ENCODE measurements around the gene PRKN.

Gene PRKN

GRCh38 chr6:161596807-161597520 is 1130.6 kb downstream of the PRKN start:
- no peak for DNase-seq (ENCODE audit: low spot score)

- no peak for DNase-seq (ENCODE audit: low spot score)
Observed at GRCh38 chr6:161594412-161594811, 1133.2 kb downstream of the PRKN start.

GRCh38 chr6:161590961-161591627 is 1136.5 kb downstream of the PRKN start:
- DNase-seq (ENCODE audit: low spot score) = no peak

- DNase-seq (ENCODE audit: low spot score) = no peak
Observed at GRCh38 chr6:161586887-161587286, 1140.7 kb downstream of the PRKN start.

- DNase-seq (ENCODE audit: low spot score) = no peak
Observed at GRCh38 chr6:161584621-161585340, 1142.8 kb downstream of the PRKN start.

- DNase-seq (ENCODE audit: low spot score) = no peak
Observed at GRCh38 chr6:161584051-161584450, 1143.5 kb downstream of the PRKN start.

GRCh38 chr6:161583584-161583983 is 1144.0 kb downstream of the PRKN start:
- no peak for DNase-seq (ENCODE audit: low spot score)

- no peak for DNase-seq (ENCODE audit: low spot score)
Observed at GRCh38 chr6:161578478-161578877, 1149.1 kb downstream of the PRKN start.

- no peak for DNase-seq (ENCODE audit: low spot score)
Observed at GRCh38 chr6:161575523-161576254, 1151.9 kb downstream of the PRKN start.

GRCh38 chr6:161568885-161569456 is 1158.6 kb downstream of the PRKN start:
- no peak for DNase-seq (ENCODE audit: low spot score)

GRCh38 chr6:161564952-161565351 is 1162.6 kb downstream of the PRKN start:
- DNase-seq (ENCODE audit: low spot score) = no peak

GRCh38 chr6:161561908-161562307 is 1165.7 kb downstream of the PRKN start:
- no peak for DNase-seq (ENCODE audit: low spot score)

GRCh38 chr6:161557333-161558107 is 1170.0 kb downstream of the PRKN start:
- no peak for DNase-seq (ENCODE audit: low spot score)

GRCh38 chr6:161554883-161555282 is 1172.7 kb downstream of the PRKN start:
- DNase-seq (ENCODE audit: low spot score) = no peak

GRCh38 chr6:161549977-161550655 is 1177.5 kb downstream of the PRKN start:
- no peak for DNase-seq (ENCODE audit: low spot score)

GRCh38 chr6:161548713-161549296 is 1178.8 kb downstream of the PRKN start:
- DNase-seq (ENCODE audit: low spot score) = no peak

- no peak for DNase-seq (ENCODE audit: low spot score)
Observed at GRCh38 chr6:161547617-161548016, 1179.9 kb downstream of the PRKN start.

- DNase-seq (ENCODE audit: low spot score) = no peak
Observed at GRCh38 chr6:161546632-161547031, 1180.9 kb downstream of the PRKN start.

- DNase-seq (ENCODE audit: low spot score) = no peak
Observed at GRCh38 chr6:161545741-161546140, 1181.8 kb downstream of the PRKN start.

- no peak for DNase-seq (ENCODE audit: low spot score)
Observed at GRCh38 chr6:161544801-161545480, 1182.6 kb downstream of the PRKN start.
